DOHH2 (cell line): ENCODE results near the gene ANKZF1.

Source experiments
- H3F3A ChIP-seq: fragments of 200-600 bp; sonication (generic), shearing (Covaris generic); 2 replicates; pipeline ENCODE4 v1.6.0; 2016; ENCODE audit warnings: antibody characterized with exemption, mild to moderate bottlenecking; ENCODE audit not compliant: control insufficient read depth, insufficient read depth
- H3K27ac ChIP-seq: fragments of 200-600 bp; sonication (generic); 2 replicates; pipeline ENCODE4 v1.5.1; 2014; ENCODE audit warnings: low read depth, mild to moderate bottlenecking, low read length, moderate library complexity
- H3K27me3 ChIP-seq: fragments of 200-600 bp; sonication (generic); 2 replicates; pipeline ENCODE4 v1.6.1; 2014; ENCODE audit warnings: mild to moderate bottlenecking, low read length, mixed read lengths; ENCODE audit not compliant: control insufficient read depth
- H3K36me3 ChIP-seq: fragments of 200-600 bp; sonication (generic); 2 replicates; pipeline ENCODE4 v1.6.1; 2014; ENCODE audit warnings: mild to moderate bottlenecking, low read length, moderate library complexity, mixed read lengths; ENCODE audit not compliant: control insufficient read depth
- H3K4me1 ChIP-seq: fragments of 200-600 bp; sonication (generic); 2 replicates; pipeline ENCODE4 v1.6.1; 2014; ENCODE audit warnings: mild to moderate bottlenecking, low read length, mixed read lengths; ENCODE audit not compliant: control insufficient read depth
- H3K4me2 ChIP-seq: fragments of 200-600 bp; sonication (generic); 2 replicates; pipeline ENCODE4 v1.6.0; 2014; ENCODE audit warnings: mild to moderate bottlenecking, low read length, moderate library complexity
- H3K4me3 ChIP-seq: fragments of 200-600 bp; sonication (generic); 2 replicates; pipeline ENCODE4 v1.5.1; 2014; ENCODE audit warnings: mild to moderate bottlenecking, low read length, mixed read lengths
- H3K79me2 ChIP-seq: fragments of 200-600 bp; sonication (generic); 2 replicates; pipeline ENCODE4 v1.6.1; 2014; ENCODE audit warnings: mild to moderate bottlenecking, low read length, mixed read lengths; ENCODE audit not compliant: control insufficient read depth
- H3K9me2 ChIP-seq: fragments of 200-600 bp; sonication (generic); replicated peaks from 2 replicates; pipeline ENCODE4 v1.6.1; 2014; ENCODE audit warnings: mild to moderate bottlenecking, low read length, mixed read lengths; ENCODE audit not compliant: control insufficient read depth
- H3K9me3 ChIP-seq: fragments of 200-600 bp; sonication (generic); 2 replicates; pipeline ENCODE4 v1.6.1; 2014; ENCODE audit warnings: antibody characterized with exemption, low read length, mixed read lengths; ENCODE audit not compliant: control insufficient read depth, insufficient read depth
- H4K20me1 ChIP-seq: fragments of 200-600 bp; sonication (generic); 2 replicates; pipeline ENCODE4 v1.6.0; 2014; ENCODE audit warnings: low read depth, mild to moderate bottlenecking, antibody characterized with exemption, low read length, moderate library complexity; ENCODE audit not compliant: control insufficient read depth, insufficient read depth
- CTCF ChIP-seq: fragments of 200-600 bp; sonication (generic); IDR thresholded peaks from one replicate; pipeline ENCODE4 v1.5.1; 2014; ENCODE audit warnings: antibody characterized with exemption, mild to moderate bottlenecking, low read depth, low read length; ENCODE audit not compliant: poor library complexity, severe bottlenecking
- EZH2phosphoT487 ChIP-seq: fragments of 200-600 bp; sonication (generic); IDR thresholded peaks from 2 replicates; pipeline ENCODE4 v1.6.1; 2017; ENCODE audit warnings: borderline replicate concordance, mild to moderate bottlenecking, antibody characterized with exemption, low read length, moderate library complexity, mixed read lengths

ANKZF1 gene

GRCh38 chr2:219210196-219210885 is 19.3 kb upstream of the ANKZF1 start:
- no peaks in the 10 kb centered on the region for H3K9me2 ChIP-seq
- H3K27ac ChIP-seq, result no peak overlapping the region
- no peak overlapping the region for H3K4me2 ChIP-seq
- H3K79me2 ChIP-seq, result peaks cover 3% of the 10 kb centered on the region; the same call in 1 of the 2 replicates
- H3K36me3 ChIP-seq, result peaks cover 73% of the 10 kb centered on the region
- H3K4me1 ChIP-seq, result peaks cover 18% of the 10 kb centered on the region
- H3K27me3 ChIP-seq, result no peaks in the 10 kb centered on the region
- peaks cover 7% of the 10 kb centered on the region; the same call in 1 of the 2 replicates for H3F3A ChIP-seq
- H4K20me1 ChIP-seq, result no peaks in the 10 kb centered on the region
- no peaks in the 10 kb centered on the region for H3K9me3 ChIP-seq
- no peak overlapping the region for H3K4me3 ChIP-seq
- TF ChIP-seq EZH2phosphoT487 (no peak), CTCF (no peak)

- H3K79me2 ChIP-seq, result peaks cover 3% of the 10 kb centered on the region; the same call in 1 of the 2 replicates
- no peaks in the 10 kb centered on the region for H4K20me1 ChIP-seq
- H3K4me3 ChIP-seq, result no peak overlapping the region
- H3K27me3 ChIP-seq, result no peaks in the 10 kb centered on the region
- no peaks in the 10 kb centered on the region for H3K9me3 ChIP-seq
- no peak overlapping the region for H3K4me2 ChIP-seq
- no peak overlapping the region for H3K27ac ChIP-seq
- H3K36me3 ChIP-seq, result peaks cover 74% of the 10 kb centered on the region
- no peaks in the 10 kb centered on the region for H3K9me2 ChIP-seq
- TF ChIP-seq EZH2phosphoT487 (no peak), CTCF (no peak)
- peaks cover 7% of the 10 kb centered on the region; the same call in 1 of the 2 replicates for H3F3A ChIP-seq
- H3K4me1 ChIP-seq, result peaks cover 15% of the 10 kb centered on the region
These were observed 18.7 kb upstream of the ANKZF1 start for GRCh38 chr2:219210886-219211362.

- Histone ChIP-seq H3K4me2 (no peak overlapping the region), H3K79me2 (peaks cover 13% of the 10 kb centered on the region), H3F3A (no peaks in the 10 kb centered on the region), H3K27me3 (no peaks in the 10 kb centered on the region), H3K27ac (no peak overlapping the region), H3K36me3 (peaks cover 75% of the 10 kb centered on the region), H3K9me2 (no peaks in the 10 kb centered on the region), H3K9me3 (no peaks in the 10 kb centered on the region), H3K4me1 (peaks cover 8% of the 10 kb centered on the region), H4K20me1 (no peaks in the 10 kb centered on the region), H3K4me3 (no peak overlapping the region)
- TF ChIP-seq EZH2phosphoT487, result no peak
These were observed 16.6 kb upstream of the ANKZF1 start for GRCh38 chr2:219213026-219213415.

GRCh38 chr2:219213486-219214071 is 16.0 kb upstream of the ANKZF1 start:
- Histone ChIP-seq H3K4me3 (no peak overlapping the region), H3K27ac (no peak overlapping the region), H3K9me2 (no peaks in the 10 kb centered on the region), H3K9me3 (no peaks in the 10 kb centered on the region), H3K79me2 (peaks cover 18% of the 10 kb centered on the region), H4K20me1 (no peaks in the 10 kb centered on the region), H3K4me1 (peaks cover 13% of the 10 kb centered on the region), H3K27me3 (no peaks in the 10 kb centered on the region), H3F3A (no peaks in the 10 kb centered on the region), H3K36me3 (peaks cover 69% of the 10 kb centered on the region), H3K4me2 (no peak overlapping the region)
- TF ChIP-seq CTCF (no peak), EZH2phosphoT487 (no peak)
